HUES64 (cell line): Measurements from ENCODE around the gene ANTXR1.

Experiments
- H3K27ac ChIP-seq: 2 replicates; pipeline ENCODE4 v1.7.0; 2013; ENCODE audit warnings: low read depth, low read length, inconsistent platforms
- H3K27me3 ChIP-seq: 2 replicates; pipeline ENCODE4 v1.6.1; 2013; ENCODE audit warnings: mild to moderate bottlenecking, low read length; ENCODE audit not compliant: insufficient read depth
- H3K36me3 ChIP-seq: 2 replicates; pipeline ENCODE4 v1.6.1; 2013; ENCODE audit warnings: mild to moderate bottlenecking, low read length; ENCODE audit not compliant: insufficient read depth
- H3K4me1 ChIP-seq: 2 replicates; pipeline ENCODE4 v1.6.1; 2013; ENCODE audit warnings: mild to moderate bottlenecking, low read length, moderate library complexity; ENCODE audit not compliant: insufficient read depth
- H3K4me3 ChIP-seq: 2 replicates; pipeline ENCODE4 v1.5.1; 2013; ENCODE audit warnings: mild to moderate bottlenecking, low read length, moderate library complexity
- H3K9ac ChIP-seq: 2 replicates; pipeline ENCODE4 v1.6.1; 2013; ENCODE audit warnings: mild to moderate bottlenecking, low read depth, low read length
- H3K9me3 ChIP-seq: 2 replicates; pipeline ENCODE4 v1.6.1; 2013; ENCODE audit warnings: low read depth, low read length; ENCODE audit not compliant: insufficient read depth
- WGBS: fragments of 150-250, 120-280 bp; methylation state at CpG from one replicate; pipeline ENCODE4 v1.1.7; 2013; ENCODE audit warnings: missing lambda C conversion rate; 5-methylcytosine and 5-hydroxymethylcytosine counted together

ANTXR1 gene

DNA sequence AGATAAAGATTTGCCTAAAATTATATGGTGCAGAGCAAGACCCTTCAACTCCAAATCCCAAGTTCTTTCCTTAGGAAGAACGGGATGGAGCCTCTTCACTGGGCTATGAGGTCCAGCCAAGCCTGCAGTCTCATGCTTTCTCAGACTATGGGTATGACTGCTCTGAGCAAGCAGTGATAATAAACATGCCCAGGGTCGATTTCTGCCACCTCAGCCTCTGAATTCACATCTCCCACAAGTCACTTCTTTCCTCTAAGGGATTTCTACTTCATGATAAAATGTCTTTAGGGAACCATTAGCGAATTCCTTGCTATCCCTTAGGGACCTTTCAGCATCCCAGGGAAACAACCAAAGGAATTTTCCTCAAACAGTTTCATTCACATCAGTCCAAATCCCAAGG is 279.3 kb downstream of the ANTXR1 start:
- Histone ChIP-seq H3K27ac (no peak overlapping the region), H3K27me3 (no peaks in the 10 kb centered on the region), H3K9ac (no peak overlapping the region), H3K4me3 (no peak overlapping the region), H3K4me1 (no peaks in the 10 kb centered on the region), H3K9me3 (no peaks in the 10 kb centered on the region), H3K36me3 (no peaks in the 10 kb centered on the region)
- WGBS: 89% methylated on average over 3 of the region's 3 CpGs

DNA sequence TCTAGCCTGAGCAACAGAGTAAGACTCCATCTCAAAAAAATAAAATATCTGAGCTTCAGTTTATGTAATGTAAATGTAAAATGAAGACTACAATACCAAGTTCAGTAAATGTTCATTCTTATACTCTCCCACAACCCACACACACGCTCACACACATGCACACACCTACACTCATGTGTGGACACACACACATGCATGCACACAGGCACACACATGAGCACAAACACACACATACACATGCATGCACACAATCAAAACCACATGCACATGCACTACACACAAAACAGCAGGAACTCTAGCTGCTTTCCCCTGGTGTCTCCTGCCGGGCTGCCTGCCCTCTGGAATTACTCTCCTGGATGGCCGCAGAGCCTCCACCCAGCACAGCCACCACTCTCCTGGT is 283.4 kb downstream of the ANTXR1 start:
- Histone ChIP-seq H3K27me3 (no peaks in the 10 kb centered on the region), H3K9me3 (no peaks in the 10 kb centered on the region), H3K9ac (no peak overlapping the region), H3K4me1 (no peaks in the 10 kb centered on the region), H3K4me3 (no peak overlapping the region), H3K27ac (no peak overlapping the region), H3K36me3 (no peaks in the 10 kb centered on the region)
- WGBS: 92% methylated on average over 3 of the region's 3 CpGs

DNA sequence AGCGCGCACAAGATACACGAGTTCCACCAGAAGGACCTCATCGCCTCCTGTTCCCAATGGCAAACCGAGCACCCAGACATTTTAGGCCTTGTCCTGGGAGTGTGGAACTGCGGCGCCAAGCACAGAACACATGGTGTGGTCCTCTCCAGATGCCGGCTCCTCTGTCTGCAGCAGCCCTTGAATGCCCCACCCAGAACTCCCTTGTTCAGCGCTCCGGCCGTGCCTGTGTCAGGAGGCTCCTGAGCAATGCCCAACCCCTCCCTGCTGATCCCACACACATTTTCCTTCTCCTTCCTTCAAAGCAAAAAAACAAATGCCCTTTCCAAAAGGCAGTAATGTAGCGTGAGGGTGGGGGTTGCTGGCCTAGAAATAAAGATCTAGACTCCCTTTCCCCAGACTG is 284.2 kb downstream of the ANTXR1 start:
- Histone ChIP-seq H3K27ac (no peak overlapping the region), H3K9me3 (no peaks in the 10 kb centered on the region), H3K27me3 (no peaks in the 10 kb centered on the region), H3K4me1 (no peaks in the 10 kb centered on the region), H3K9ac (no peak overlapping the region), H3K36me3 (no peaks in the 10 kb centered on the region), H3K4me3 (no peak overlapping the region)
- 93% methylated on average over 12 of the region's 12 CpGs for WGBS

DNA sequence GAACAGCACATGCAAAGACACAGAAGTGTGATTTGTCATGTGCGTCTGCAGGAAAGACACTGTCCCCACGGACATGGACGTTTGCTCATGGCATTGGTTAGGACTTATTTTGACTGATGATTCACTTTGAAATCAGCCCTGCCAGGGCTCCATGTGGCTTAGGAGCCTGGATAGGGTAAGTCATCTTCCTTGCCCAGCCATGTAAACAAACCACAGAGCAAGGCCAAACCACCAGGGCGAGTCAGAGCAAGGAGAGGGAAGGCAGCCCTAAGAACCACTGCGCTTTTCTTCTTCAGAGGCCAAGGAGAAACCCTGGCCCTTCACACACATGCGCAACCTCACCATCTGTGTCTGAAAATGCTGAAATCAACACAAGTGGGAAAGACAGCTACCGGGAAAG is 285.3 kb downstream of the ANTXR1 start:
- no peak overlapping the region for H3K4me3 ChIP-seq
- no peaks in the 10 kb centered on the region for H3K4me1 ChIP-seq
- no peaks in the 10 kb centered on the region for H3K36me3 ChIP-seq
- H3K9ac ChIP-seq: no peak overlapping the region
- no peaks in the 10 kb centered on the region for H3K9me3 ChIP-seq
- no peak overlapping the region for H3K27ac ChIP-seq
- 90% methylated on average over 7 of the region's 7 CpGs for WGBS
- H3K27me3 ChIP-seq: no peaks in the 10 kb centered on the region

DNA sequence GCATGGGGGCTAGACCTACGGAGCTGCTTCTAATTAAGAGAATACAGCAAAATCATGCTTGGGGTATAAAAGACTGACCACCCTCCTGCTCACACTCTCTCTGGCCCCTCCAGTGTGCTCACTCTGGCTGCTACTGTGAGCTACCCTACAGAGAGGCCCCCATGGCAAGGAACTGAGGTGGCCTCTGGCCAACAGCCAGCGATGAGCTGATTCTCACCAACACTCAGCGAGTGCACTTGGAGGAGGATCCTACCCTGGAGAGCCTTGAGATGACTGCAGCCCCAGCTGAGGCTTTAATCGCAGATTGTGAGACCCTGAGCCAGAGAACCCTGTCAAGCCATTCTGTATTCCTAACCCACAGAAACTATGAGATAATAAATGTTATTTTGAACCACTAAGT is 285.9 kb downstream of the ANTXR1 start:
- H3K27me3 ChIP-seq: no peaks in the 10 kb centered on the region
- no peak overlapping the region for H3K4me3 ChIP-seq
- H3K36me3 ChIP-seq: no peaks in the 10 kb centered on the region
- H3K9ac ChIP-seq: no peak overlapping the region
- 92% methylated on average over 4 of the region's 4 CpGs for WGBS
- H3K27ac ChIP-seq: no peak overlapping the region
- H3K9me3 ChIP-seq: 0 out of 2 replicates have a peak, but pooled peaks cover 2% of the 10 kb centered on the region
- H3K4me1 ChIP-seq: no peaks in the 10 kb centered on the region
